ENCODE results near the gene MED26.

DNA sequence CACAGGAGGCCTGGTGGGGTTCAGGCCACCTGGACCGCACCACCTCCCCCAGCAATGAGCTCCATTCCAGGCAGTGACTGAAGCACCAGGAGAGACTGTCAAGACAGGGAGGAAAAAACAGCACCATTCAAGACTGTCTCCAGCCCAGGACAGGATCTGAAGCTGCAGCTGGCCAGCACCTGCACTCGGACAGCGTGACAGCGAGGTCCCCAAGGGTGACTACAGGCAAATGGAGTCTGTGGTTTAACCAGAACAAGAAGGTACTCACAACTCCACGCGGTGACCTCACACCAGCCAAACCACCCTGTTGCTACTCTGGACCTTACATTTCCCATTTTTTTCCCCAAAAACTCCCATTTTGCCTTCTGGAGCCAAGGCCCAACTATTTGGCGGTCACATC, 9.8 kb downstream of the MED26 start:
- TF ChIP-seq ZNF331 (CRISPR knock-in tag; IDR thresholded peaks at IDR 0.05; ENCODE audit: low read depth) (no peak), POLR2AphosphoS5 (IDR thresholded peaks at IDR 0.05; ENCODE audit: low read depth) (no peak), EZH2 (IDR thresholded peaks at IDR 0.05; ENCODE audit: low read depth, unreplicated experiment) (no peak), EZH2phosphoT487 (IDR thresholded peaks at IDR 0.05; ENCODE audit: unreplicated experiment) (no peak), STAT1 (IDR thresholded peaks at IDR 0.05; ENCODE audit: unreplicated experiment) (no peak), JUNB (IDR thresholded peaks at IDR 0.05; ENCODE audit: unreplicated experiment) (no peak), CREB1 (CRISPR knock-in tag; IDR thresholded peaks at IDR 0.05; ENCODE audit: low read depth) (no peak), ZNF114 (CRISPR knock-in tag; IDR thresholded peaks at IDR 0.05) (no peak), NANOG (IDR thresholded peaks at IDR 0.05; ENCODE audit: borderline replicate concordance) (no peak)
- TF ChIP-seq, protein P1, sequence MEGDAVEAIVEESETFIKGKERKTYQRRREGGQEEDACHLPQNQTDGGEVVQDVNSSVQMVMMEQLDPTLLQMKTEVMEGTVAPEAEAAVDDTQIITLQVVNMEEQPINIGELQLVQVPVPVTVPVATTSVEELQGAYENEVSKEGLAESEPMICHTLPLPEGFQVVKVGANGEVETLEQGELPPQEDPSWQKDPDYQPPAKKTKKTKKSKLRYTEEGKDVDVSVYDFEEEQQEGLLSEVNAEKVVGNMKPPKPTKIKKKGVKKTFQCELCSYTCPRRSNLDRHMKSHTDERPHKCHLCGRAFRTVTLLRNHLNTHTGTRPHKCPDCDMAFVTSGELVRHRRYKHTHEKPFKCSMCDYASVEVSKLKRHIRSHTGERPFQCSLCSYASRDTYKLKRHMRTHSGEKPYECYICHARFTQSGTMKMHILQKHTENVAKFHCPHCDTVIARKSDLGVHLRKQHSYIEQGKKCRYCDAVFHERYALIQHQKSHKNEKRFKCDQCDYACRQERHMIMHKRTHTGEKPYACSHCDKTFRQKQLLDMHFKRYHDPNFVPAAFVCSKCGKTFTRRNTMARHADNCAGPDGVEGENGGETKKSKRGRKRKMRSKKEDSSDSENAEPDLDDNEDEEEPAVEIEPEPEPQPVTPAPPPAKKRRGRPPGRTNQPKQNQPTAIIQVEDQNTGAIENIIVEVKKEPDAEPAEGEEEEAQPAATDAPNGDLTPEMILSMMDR (conservative IDR thresholded peaks at IDR 0.05; ENCODE audit: low read depth in 2 of 2): no peak
- TF ChIP-seq, protein P2, sequence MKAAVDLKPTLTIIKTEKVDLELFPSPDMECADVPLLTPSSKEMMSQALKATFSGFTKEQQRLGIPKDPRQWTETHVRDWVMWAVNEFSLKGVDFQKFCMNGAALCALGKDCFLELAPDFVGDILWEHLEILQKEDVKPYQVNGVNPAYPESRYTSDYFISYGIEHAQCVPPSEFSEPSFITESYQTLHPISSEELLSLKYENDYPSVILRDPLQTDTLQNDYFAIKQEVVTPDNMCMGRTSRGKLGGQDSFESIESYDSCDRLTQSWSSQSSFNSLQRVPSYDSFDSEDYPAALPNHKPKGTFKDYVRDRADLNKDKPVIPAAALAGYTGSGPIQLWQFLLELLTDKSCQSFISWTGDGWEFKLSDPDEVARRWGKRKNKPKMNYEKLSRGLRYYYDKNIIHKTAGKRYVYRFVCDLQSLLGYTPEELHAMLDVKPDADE (IDR thresholded peaks at IDR 0.05): no peak
- TF ChIP-seq, protein P3, sequence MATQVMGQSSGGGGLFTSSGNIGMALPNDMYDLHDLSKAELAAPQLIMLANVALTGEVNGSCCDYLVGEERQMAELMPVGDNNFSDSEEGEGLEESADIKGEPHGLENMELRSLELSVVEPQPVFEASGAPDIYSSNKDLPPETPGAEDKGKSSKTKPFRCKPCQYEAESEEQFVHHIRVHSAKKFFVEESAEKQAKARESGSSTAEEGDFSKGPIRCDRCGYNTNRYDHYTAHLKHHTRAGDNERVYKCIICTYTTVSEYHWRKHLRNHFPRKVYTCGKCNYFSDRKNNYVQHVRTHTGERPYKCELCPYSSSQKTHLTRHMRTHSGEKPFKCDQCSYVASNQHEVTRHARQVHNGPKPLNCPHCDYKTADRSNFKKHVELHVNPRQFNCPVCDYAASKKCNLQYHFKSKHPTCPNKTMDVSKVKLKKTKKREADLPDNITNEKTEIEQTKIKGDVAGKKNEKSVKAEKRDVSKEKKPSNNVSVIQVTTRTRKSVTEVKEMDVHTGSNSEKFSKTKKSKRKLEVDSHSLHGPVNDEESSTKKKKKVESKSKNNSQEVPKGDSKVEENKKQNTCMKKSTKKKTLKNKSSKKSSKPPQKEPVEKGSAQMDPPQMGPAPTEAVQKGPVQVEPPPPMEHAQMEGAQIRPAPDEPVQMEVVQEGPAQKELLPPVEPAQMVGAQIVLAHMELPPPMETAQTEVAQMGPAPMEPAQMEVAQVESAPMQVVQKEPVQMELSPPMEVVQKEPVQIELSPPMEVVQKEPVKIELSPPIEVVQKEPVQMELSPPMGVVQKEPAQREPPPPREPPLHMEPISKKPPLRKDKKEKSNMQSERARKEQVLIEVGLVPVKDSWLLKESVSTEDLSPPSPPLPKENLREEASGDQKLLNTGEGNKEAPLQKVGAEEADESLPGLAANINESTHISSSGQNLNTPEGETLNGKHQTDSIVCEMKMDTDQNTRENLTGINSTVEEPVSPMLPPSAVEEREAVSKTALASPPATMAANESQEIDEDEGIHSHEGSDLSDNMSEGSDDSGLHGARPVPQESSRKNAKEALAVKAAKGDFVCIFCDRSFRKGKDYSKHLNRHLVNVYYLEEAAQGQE (IDR thresholded peaks at IDR 0.05; ENCODE audit: unreplicated experiment): no peak
- TF ChIP-seq, protein P4, sequence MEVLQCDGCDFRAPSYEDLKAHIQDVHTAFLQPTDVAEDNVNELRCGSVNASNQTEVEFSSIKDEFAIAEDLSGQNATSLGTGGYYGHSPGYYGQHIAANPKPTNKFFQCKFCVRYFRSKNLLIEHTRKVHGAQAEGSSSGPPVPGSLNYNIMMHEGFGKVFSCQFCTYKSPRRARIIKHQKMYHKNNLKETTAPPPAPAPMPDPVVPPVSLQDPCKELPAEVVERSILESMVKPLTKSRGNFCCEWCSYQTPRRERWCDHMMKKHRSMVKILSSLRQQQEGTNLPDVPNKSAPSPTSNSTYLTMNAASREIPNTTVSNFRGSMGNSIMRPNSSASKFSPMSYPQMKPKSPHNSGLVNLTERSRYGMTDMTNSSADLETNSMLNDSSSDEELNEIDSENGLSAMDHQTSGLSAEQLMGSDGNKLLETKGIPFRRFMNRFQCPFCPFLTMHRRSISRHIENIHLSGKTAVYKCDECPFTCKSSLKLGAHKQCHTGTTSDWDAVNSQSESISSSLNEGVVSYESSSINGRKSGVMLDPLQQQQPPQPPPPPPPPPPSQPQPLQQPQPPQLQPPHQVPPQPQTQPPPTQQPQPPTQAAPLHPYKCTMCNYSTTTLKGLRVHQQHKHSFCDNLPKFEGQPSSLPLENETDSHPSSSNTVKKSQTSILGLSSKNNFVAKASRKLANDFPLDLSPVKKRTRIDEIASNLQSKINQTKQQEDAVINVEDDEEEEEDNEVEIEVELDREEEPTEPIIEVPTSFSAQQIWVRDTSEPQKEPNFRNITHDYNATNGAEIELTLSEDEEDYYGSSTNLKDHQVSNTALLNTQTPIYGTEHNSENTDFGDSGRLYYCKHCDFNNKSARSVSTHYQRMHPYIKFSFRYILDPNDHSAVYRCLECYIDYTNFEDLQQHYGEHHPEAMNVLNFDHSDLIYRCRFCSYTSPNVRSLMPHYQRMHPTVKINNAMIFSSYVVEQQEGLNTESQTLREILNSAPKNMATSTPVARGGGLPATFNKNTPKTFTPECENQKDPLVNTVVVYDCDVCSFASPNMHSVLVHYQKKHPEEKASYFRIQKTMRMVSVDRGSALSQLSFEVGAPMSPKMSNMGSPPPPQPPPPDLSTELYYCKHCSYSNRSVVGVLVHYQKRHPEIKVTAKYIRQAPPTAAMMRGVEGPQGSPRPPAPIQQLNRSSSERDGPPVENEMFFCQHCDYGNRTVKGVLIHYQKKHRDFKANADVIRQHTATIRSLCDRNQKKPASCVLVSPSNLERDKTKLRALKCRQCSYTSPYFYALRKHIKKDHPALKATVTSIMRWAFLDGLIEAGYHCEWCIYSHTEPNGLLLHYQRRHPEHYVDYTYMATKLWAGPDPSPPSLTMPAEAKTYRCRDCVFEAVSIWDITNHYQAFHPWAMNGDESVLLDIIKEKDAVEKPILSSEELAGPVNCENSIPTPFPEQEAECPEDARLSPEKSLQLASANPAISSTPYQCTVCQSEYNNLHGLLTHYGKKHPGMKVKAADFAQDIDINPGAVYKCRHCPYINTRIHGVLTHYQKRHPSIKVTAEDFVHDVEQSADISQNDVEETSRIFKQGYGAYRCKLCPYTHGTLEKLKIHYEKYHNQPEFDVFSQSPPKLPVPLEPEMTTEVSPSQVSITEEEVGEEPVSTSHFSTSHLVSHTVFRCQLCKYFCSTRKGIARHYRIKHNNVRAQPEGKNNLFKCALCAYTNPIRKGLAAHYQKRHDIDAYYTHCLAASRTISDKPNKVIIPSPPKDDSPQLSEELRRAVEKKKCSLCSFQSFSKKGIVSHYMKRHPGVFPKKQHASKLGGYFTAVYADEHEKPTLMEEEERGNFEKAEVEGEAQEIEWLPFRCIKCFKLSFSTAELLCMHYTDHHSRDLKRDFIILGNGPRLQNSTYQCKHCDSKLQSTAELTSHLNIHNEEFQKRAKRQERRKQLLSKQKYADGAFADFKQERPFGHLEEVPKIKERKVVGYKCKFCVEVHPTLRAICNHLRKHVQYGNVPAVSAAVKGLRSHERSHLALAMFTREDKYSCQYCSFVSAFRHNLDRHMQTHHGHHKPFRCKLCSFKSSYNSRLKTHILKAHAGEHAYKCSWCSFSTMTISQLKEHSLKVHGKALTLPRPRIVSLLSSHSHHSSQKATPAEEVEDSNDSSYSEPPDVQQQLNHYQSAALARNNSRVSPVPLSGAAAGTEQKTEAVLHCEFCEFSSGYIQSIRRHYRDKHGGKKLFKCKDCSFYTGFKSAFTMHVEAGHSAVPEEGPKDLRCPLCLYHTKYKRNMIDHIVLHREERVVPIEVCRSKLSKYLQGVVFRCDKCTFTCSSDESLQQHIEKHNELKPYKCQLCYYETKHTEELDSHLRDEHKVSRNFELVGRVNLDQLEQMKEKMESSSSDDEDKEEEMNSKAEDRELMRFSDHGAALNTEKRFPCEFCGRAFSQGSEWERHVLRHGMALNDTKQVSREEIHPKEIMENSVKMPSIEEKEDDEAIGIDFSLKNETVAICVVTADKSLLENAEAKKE (CRISPR knock-in tag; IDR thresholded peaks at IDR 0.05): no peak
